ENCODE results near the gene GSAP.

DNA sequence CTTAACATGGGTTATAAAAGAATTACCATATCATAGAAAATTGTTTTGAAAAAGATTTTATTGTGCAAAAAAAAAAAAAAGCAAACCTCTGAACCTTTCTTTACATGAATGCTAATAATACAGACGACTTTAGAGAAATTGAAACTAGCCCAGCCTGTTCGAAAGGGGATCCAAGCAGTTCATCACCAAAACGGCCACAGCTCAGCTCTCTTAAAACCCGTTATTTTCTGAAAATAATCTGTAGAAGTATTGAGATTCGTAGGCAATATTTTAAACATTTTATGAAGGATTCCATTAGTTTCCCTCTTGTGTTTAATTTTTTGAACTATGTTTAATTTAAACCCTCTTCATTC, 9.9 kb upstream of the GSAP start:
- TF ChIP-seq POLR2A (IDR thresholded peaks at IDR 0.05; ENCODE audit: low read length): no peak
- TF ChIP-seq GATA1 (IDR thresholded peaks at IDR 0.05; ENCODE audit: low read depth, low read length): no peak
